HFFc6 (cell line): ENCODE results near the gene FLYWCH2. TPM values are rescaled to one million over a fixed set of nuclear protein-coding genes. Genes with fewer than 3 reads are reported as not detected.

Source experiments
- DNase-seq: peaks from one replicate; pipeline ENCODE4 v3.0.0-alpha.2; 2018
- H3K27ac Mint-ChIP-seq: 2 replicates; pipeline ENCODE4 v1.8.0; 2020; ENCODE audit warnings: mild to moderate bottlenecking, mixed read lengths
- H3K27me3 Mint-ChIP-seq: 2 replicates; pipeline ENCODE4 v1.8.0; 2021; ENCODE audit warnings: mild to moderate bottlenecking, moderate library complexity, mixed read lengths; ENCODE audit not compliant: insufficient read depth
- H3K36me3 Mint-ChIP-seq: 2 replicates; pipeline ENCODE4 v1.8.0; 2021; ENCODE audit warnings: low read depth, mixed read lengths
- H3K4me1 Mint-ChIP-seq: 2 replicates; pipeline ENCODE4 v1.8.0; 2020; ENCODE audit warnings: low read depth, mixed read lengths
- H3K4me3 Mint-ChIP-seq: 2 replicates; pipeline ENCODE4 v1.8.0; 2020; ENCODE audit warnings: mild to moderate bottlenecking, moderate library complexity, mixed read lengths
- H3K9me3 Mint-ChIP-seq: 2 replicates; pipeline ENCODE4 v1.8.0; 2020; ENCODE audit warnings: mild to moderate bottlenecking, mixed read lengths
- CTCF ChIP-seq: fragments of 200-600 bp; sonication (generic); IDR thresholded peaks from 2 replicates; pipeline ENCODE4 v1.5.0; 2021; ENCODE audit warnings: antibody characterized with exemption, mild to moderate bottlenecking
- total RNA-seq, 6 experiments: library from RNA; stranded (reverse); fragmentation: NEBNext Ultra II Directional; extraction: Animal tissue kit (Norgen Biotek cat#: 25700); gene quantifications; 2 replicates in 1 of 6; 3 replicates in 5 of 6; pipeline ENCODE4 v1.2.3, GENCODE V29; 2021

Gene FLYWCH2
- total RNA-seq, 6 experiments from 2014 or later, result 24.5 to 29.3 (median 26.1) TPM

DNA sequence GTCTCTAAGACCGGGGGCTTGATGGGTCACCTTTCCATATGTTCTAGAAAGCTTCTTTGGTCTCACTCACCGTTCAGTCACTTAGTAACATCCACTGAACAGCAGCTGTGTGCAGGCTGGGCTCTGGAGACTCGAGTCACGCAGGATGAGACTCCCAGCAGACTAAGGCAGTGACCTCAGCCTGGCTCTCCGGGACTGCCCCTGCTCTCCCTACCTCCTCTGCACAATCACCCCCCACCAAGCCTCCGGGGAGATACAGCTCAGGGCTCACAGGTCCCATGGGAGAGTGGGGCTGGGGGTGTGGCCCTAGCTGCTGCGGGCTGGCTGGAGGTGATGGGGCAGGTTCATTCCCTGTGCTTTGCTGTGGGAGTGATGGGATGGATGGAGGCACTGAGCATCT is 14.1 kb downstream of the FLYWCH2 start:
- Mint-ChIP-seq H3K9me3 (no peaks in the 10 kb centered on the region), H3K27me3 (no peaks in the 10 kb centered on the region; the same call in 1 of the 2 replicates), H3K27ac (no peak overlapping the region), H3K4me1 (no peaks in the 10 kb centered on the region; the same call in 1 of the 2 replicates), H3K36me3 (no peaks in the 10 kb centered on the region), H3K4me3 (no peak overlapping the region)
- DNase-seq, result no peak
- TF ChIP-seq CTCF, result no peak

GRCh38 chr16:2898831-2899563 is 16.0 kb downstream of the FLYWCH2 start:
- H3K27ac Mint-ChIP-seq, result no peak overlapping the region
- DNase-seq, result no peak
- no peaks in the 10 kb centered on the region for H3K9me3 Mint-ChIP-seq
- peaks cover 5% of the 10 kb centered on the region for H3K4me1 Mint-ChIP-seq
- no peak for TF ChIP-seq CTCF
- H3K36me3 Mint-ChIP-seq, result no peaks in the 10 kb centered on the region
- no peak overlapping the region for H3K4me3 Mint-ChIP-seq
- peaks cover 2% of the 10 kb centered on the region; the same call in 1 of the 2 replicates for H3K27me3 Mint-ChIP-seq

- no peak overlapping the region for H3K27ac Mint-ChIP-seq
- no peak for TF ChIP-seq CTCF
- no peak overlapping the region for H3K4me3 Mint-ChIP-seq
- no peaks in the 10 kb centered on the region for H3K9me3 Mint-ChIP-seq
- H3K36me3 Mint-ChIP-seq, result no peaks in the 10 kb centered on the region
- peaks cover 3% of the 10 kb centered on the region for H3K27me3 Mint-ChIP-seq
- peaks cover 8% of the 10 kb centered on the region for H3K4me1 Mint-ChIP-seq
- DNase-seq, result no peak
Observed at GRCh38 chr16:2899564-2900072, 16.6 kb downstream of the FLYWCH2 start.

GRCh38 chr16:2900526-2901075 is 17.6 kb downstream of the FLYWCH2 start:
- no peaks in the 10 kb centered on the region for H3K36me3 Mint-ChIP-seq
- H3K27me3 Mint-ChIP-seq, result peaks cover 6% of the 10 kb centered on the region
- peaks cover 8% of the 10 kb centered on the region for H3K4me1 Mint-ChIP-seq
- DNase-seq, result no peak
- H3K27ac Mint-ChIP-seq, result no peak overlapping the region
- no peaks in the 10 kb centered on the region for H3K9me3 Mint-ChIP-seq
- H3K4me3 Mint-ChIP-seq, result no peak overlapping the region
- no peak for TF ChIP-seq CTCF

DNA sequence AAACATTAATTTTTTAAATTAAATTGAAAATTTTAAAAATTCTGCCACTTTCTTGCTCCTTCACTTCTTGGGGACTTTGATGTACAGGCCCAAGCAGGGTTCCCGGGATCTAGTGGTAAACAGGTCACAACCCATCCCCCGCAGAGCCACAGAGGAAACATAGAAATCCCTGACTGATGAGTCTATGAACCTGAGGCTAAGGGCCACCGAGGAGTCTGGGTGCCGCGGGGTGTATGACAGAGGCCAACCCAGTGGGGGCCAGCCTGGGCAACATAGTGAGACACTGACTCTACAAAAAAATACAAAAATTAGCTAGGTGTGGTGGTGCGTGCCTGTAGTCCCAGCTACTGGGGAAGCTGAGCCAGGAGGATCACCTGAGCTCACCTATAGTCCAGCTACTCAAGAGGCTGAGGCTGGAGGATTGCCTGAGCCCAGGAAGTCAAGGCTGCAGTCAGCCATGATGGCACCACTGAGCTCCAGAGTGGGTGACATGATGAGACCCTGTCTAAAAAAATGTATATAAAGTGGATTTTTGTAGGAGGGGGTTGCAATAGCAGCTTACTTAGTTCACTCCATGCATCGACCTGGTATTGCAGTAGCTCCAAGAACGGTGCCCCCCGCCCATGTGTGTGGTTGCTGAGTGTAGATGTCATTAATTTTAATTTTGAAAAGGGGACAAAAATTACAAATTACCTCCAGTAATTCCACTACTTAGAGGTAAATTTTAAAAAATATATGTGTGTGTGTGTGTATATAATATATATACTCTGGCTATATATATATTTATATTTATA is 19.5 kb downstream of the FLYWCH2 start:
- H3K36me3 Mint-ChIP-seq, result no peaks in the 10 kb centered on the region
- no peak for DNase-seq
- no peak for TF ChIP-seq CTCF
- no peaks in the 10 kb centered on the region for H3K9me3 Mint-ChIP-seq
- no peak overlapping the region for H3K4me3 Mint-ChIP-seq
- H3K27me3 Mint-ChIP-seq, result peaks cover 6% of the 10 kb centered on the region
- no peak overlapping the region for H3K27ac Mint-ChIP-seq
- peaks cover 23% of the 10 kb centered on the region for H3K4me1 Mint-ChIP-seq
